NCI-H2029 treated with DMSO at 0.1 percent for 48 hours (cell line): ENCODE measurements around the gene MON2.
A peak's percentile ranks its signal among the peaks of the same experiment; 100 is the strongest.
"Not testable (repeated sequence)": the region's sequence is repeated elsewhere in the genome, so short reads cannot be mapped to it uniquely, and the experiment has no call there.

Experiments used
- DNase-seq: peaks from one replicate; lab custom pipeline; 2025; lab: John Stamatoyannopoulos, UW

Gene MON2

DNA sequence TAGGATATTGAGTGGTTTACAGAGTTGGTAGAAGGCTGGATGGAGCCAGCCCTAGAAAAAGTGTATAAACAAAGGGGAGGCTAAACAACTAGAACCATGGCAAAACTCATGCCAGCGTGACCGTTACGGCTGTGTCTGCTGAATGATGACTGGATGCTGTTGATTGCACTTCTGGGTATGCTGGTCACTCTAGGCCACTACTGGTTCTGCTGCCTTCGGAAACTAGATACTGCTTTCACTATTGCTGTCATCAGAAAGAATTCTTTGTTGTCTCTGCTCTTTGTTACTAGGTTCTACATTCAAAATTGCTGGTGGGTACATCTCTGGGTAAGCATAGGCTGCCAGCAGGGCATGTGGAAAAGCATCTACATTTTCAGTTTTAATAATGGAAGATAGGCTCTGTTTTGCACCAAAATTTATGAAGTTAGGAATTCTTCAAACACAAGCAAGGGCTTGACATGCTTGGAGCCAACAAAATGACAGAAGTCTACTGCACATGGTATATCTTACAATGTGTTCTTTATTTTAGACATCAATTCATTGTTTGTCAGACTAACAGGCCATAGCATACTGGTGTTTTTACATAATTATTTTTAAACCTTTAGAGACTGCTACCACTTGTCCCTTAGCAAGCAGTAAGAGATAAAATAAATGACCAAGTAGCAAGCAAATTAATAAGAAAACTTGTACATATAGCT is 15.4 kb downstream of the MON2 start:
- no peak for DNase-seq

GRCh38 chr12:62482769-62483168 is 16.1 kb downstream of the MON2 start:
- no peak for DNase-seq

GRCh38 chr12:62484233-62484632 is 17.6 kb downstream of the MON2 start:
- no peak for DNase-seq

- no peak for DNase-seq
Measured at GRCh38 chr12:62505786-62506185, 39.2 kb downstream of the MON2 start.

GRCh38 chr12:62512901-62513300 is 46.3 kb downstream of the MON2 start:
- no peak for DNase-seq

DNA sequence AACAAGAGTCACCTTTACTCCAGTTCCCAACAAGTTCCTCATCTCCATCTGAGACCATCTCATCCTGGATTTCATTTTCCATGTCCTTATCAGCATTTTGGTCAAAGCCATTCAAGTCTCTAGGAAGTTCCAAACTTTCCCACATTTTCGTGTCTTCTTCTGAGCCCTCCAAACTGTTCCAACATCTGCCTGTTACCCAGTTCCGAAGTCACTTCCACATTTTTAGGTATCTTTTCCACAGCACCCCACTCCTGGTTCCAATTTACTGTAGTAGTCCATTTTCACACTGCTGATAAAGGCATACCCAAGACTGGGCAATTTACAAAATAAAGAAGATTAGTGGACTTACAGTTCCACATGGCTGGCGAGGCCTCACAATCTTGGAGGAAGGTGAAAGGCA is 47.5 kb downstream of the MON2 start:
- DNase-seq, result not testable (repeated sequence)

- DNase-seq, result no peak
Measured at GRCh38 chr12:62516927-62517326, 50.3 kb downstream of the MON2 start.

GRCh38 chr12:62517887-62518286 is 51.3 kb downstream of the MON2 start:
- DNase-seq, result no peak

DNA sequence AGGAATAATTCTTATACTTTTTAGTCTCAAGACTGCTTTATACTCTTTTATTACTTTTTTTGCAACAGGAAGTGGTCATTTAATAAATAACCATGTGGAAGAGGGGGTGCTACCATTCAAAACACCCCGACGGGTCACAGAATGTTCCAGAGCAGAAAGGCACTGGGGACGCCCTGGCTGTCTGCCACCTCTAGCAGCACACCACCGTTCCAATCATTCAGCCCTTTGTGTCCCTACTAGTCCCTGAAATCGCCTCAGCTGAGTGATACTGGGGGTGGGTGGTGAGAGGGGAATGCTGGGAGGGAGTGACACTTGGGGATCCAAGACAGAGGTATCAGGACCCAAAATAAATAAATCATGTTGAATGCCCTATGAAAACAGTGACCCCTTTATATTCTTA is 52.4 kb downstream of the MON2 start:
- DNase-seq, result peak; percentile 26

DNA sequence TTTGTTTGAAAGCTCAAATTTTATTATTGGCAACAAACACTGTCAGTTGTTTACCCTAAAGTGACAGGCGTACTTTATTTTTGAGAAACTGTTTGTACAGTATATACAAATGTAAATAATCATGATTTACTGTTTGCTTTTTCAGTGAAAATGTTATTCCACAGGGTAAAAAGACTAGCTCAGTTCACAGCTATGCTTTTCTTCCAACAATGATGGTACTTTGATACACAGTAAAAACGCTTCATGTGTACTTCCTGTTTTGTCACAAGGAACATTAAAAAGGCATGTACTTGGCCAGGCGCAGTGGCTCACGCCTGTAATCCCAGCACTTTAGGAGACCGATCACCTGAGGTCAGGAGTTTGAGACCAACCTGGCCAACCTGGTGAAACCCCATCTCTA is 53.7 kb downstream of the MON2 start:
- DNase-seq, result peak; percentile 35

DNA sequence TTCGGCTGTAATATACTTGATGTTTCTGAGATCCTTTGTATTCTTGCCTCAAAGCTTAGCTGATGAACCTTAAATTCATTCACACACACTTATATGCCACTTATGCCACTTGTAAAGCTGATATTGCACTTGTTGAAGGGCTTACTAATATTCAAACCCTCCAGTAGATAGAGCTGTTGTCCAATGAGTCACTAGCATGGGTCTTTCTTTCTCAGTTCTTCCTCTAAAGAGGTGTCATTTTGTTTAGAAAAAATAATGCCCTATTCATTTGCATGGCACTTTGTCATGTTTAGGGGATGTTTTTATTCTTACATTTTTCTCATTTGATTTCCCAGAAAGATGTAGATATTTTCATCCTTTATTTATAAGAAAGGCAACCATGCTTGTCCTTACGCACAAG is 56.4 kb downstream of the MON2 start:
- no peak for DNase-seq

DNA sequence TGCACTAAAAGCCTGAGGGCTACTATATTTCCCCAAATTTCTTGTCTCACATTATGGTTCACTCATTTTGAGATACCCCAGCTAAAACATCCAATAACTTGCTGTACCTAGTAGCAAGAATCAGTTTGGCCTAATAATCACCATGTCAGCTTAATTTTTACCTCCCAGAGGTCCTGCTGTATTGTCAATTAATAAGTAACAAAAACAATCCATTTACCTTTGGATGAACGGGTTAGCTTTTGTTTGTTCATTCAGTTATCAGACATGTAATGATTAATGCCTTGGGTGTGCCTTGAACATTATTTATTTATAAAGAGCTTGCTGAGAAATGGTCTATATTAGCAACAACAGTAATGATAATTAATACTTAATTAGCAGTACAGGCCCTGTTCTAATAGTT is 57.0 kb downstream of the MON2 start:
- DNase-seq, result no peak

GRCh38 chr12:62525271-62525670 is 58.6 kb downstream of the MON2 start:
- DNase-seq, result no peak

- no peak for DNase-seq
Measured at GRCh38 chr12:62530596-62530995, 64.0 kb downstream of the MON2 start.

DNA sequence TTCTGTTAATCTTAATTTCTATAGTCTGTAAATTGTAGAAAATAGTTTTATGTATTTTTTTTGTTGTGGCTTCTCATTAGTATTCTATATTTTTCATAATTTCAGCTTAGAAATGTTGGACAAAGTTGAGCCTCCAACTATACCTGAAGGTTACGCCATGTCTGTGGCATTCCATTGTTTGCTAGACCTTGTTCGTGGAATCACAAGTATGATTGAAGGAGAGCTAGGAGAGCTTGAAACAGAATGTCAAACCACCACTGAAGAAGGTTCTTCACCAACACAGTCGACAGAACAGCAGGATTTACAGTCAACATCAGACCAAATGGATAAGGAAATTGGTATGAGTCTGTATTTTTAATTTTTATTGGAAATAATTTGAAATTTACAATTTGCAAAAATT is 65.7 kb downstream of the MON2 start:
- DNase-seq, result no peak

GRCh38 chr12:62533087-62533754 is 66.6 kb downstream of the MON2 start:
- DNase-seq, result no peak

DNA sequence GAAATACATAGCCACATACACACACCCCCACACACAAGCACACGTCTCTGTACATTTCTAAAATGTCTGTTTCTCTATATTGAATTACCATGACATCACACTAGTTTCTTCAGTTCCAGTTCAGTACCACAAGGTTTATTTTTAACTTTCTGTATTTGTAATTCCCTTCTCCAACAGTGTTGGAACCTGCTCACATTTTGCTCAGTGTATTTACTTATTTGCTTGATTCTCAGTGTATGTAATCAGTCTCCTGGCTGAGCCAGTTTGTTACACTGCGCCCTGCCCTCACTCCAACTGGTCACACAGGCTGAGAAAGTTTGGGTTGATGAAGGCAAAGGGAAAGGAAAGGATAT is 67.1 kb downstream of the MON2 start:
- no peak for DNase-seq

GRCh38 chr12:62536546-62536945 is 69.9 kb downstream of the MON2 start:
- DNase-seq, result no peak

GRCh38 chr12:62537551-62537950 is 70.9 kb downstream of the MON2 start:
- DNase-seq, result no peak

GRCh38 chr12:62540354-62540753 is 73.7 kb downstream of the MON2 start:
- no peak for DNase-seq

- DNase-seq, result no peak
Measured at GRCh38 chr12:62542814-62543213, 76.2 kb downstream of the MON2 start.

- DNase-seq, result no peak
Measured at GRCh38 chr12:62543324-62543723, 76.7 kb downstream of the MON2 start.

DNA sequence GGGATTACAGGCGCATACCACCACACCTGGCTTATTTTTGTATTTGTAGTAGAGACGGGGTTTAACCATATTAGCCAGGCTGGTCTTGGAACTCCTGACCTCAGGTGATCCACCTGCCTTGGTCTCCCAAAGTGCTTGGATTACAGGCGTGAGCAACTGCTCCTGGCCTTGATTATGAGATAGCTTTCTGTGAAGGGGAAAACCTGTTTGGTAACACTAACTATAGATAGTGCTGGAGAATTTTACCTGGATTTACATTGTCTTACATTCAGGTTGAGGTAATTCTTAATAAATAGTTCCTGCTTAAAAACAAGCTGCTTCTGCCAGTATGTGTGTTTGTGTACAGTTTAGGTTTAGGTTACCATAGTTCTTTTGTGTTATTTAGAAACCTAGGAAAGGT is 77.1 kb downstream of the MON2 start:
- DNase-seq, result no peak

- DNase-seq, result no peak
Measured at GRCh38 chr12:62552906-62553556, 86.4 kb downstream of the MON2 start.
